NCI-H2227 treated with DMSO at 0.1 percent for 48 hours (cell line): ENCODE measurements around the gene GALNTL6.

Experiments
- DNase-seq: peaks from one replicate; lab custom pipeline; 2025; lab: John Stamatoyannopoulos, UW

The GALNTL6 gene

GRCh38 chr4:172806841-172807240 lies 993.6 kb downstream of the GALNTL6 start:
- no peak for DNase-seq

- no peak for DNase-seq
These were observed 995.0 kb downstream of the GALNTL6 start for GRCh38 chr4:172808196-172808595.

GRCh38 chr4:172809319-172809718 lies 996.1 kb downstream of the GALNTL6 start:
- DNase-seq: no peak

- no peak for DNase-seq
These were observed 1000.2 kb downstream of the GALNTL6 start for GRCh38 chr4:172813359-172813923.

- no peak for DNase-seq
These were observed 1002.4 kb downstream of the GALNTL6 start for GRCh38 chr4:172815499-172816164.

- no peak for DNase-seq
These were observed 1005.7 kb downstream of the GALNTL6 start for GRCh38 chr4:172818901-172819300.

- no peak for DNase-seq
These were observed 1006.1 kb downstream of the GALNTL6 start for GRCh38 chr4:172819353-172819752.

GRCh38 chr4:172822331-172822730 lies 1009.1 kb downstream of the GALNTL6 start:
- DNase-seq: no peak

- DNase-seq: no peak
These were observed 1013.1 kb downstream of the GALNTL6 start for GRCh38 chr4:172826346-172826745.

- DNase-seq: no peak
These were observed 1013.7 kb downstream of the GALNTL6 start for GRCh38 chr4:172826861-172827260.

- no peak for DNase-seq
These were observed 1017.1 kb downstream of the GALNTL6 start for GRCh38 chr4:172830295-172830764.

- DNase-seq: no peak
These were observed 1023.5 kb downstream of the GALNTL6 start for GRCh38 chr4:172836661-172837060.

- no peak for DNase-seq
These were observed 1024.9 kb downstream of the GALNTL6 start for GRCh38 chr4:172838111-172838510.

- DNase-seq: no peak
These were observed 1025.7 kb downstream of the GALNTL6 start for GRCh38 chr4:172838943-172839342.

- no peak for DNase-seq
These were observed 1029.6 kb downstream of the GALNTL6 start for GRCh38 chr4:172842779-172843178.

- no peak for DNase-seq
These were observed 1030.0 kb downstream of the GALNTL6 start for GRCh38 chr4:172843192-172843591.

GRCh38 chr4:172844556-172844955 lies 1031.4 kb downstream of the GALNTL6 start:
- DNase-seq: no peak

- DNase-seq: no peak
These were observed 1032.1 kb downstream of the GALNTL6 start for GRCh38 chr4:172845281-172845680.

GRCh38 chr4:172850838-172851237 lies 1037.6 kb downstream of the GALNTL6 start:
- no peak for DNase-seq

GRCh38 chr4:172851534-172851933 lies 1038.3 kb downstream of the GALNTL6 start:
- no peak for DNase-seq

- no peak for DNase-seq
These were observed 1043.8 kb downstream of the GALNTL6 start for GRCh38 chr4:172857026-172857425.

GRCh38 chr4:172858731-172859230 lies 1045.6 kb downstream of the GALNTL6 start:
- no peak for DNase-seq

GRCh38 chr4:172865103-172865502 lies 1051.9 kb downstream of the GALNTL6 start:
- no peak for DNase-seq
